ENCODE results near the gene WNT9B.

The WNT9B gene, protein sequence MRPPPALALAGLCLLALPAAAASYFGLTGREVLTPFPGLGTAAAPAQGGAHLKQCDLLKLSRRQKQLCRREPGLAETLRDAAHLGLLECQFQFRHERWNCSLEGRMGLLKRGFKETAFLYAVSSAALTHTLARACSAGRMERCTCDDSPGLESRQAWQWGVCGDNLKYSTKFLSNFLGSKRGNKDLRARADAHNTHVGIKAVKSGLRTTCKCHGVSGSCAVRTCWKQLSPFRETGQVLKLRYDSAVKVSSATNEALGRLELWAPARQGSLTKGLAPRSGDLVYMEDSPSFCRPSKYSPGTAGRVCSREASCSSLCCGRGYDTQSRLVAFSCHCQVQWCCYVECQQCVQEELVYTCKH

GRCh38 chr17:46851029-46851741 lies at the start of gene WNT9B:
Gene WNT9B, plus strand, starts transcription at chr17:46851583. Its CDS starts 56 bp downstream, at chr17:46851639.
- peak in 1 of 2 donors; percentile 15 for DNase-seq

- DNase-seq = no peak
These were observed 48.6 kb upstream of the WNT9B start for GRCh38 chr17:46802800-46803199.

- DNase-seq = no peak
These were observed 47.8 kb upstream of the WNT9B start for GRCh38 chr17:46803544-46803943.

GRCh38 chr17:46805771-46806170 lies 45.6 kb upstream of the WNT9B start:
- no peak for DNase-seq

- DNase-seq = no peak
These were observed 42.2 kb upstream of the WNT9B start for GRCh38 chr17:46809110-46809571.

DNA sequence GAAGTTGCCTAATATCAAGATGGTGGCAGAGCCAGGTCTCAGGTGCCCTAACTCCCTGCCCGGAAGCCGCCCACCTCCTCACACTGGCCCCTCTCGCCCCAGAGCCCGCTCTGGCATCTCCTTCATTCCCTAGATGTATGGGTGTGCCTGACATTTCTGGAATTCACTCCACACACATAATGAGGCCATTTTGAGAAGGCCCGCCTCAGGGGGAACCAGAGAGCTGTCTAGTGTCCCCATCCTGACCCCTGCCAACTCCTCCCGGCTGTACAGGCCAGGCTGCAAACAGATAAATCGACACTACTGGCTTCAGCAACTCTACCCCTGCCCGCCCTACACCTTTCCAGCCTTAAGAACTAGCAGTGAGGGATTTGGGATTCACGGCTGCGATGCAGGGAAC lies 40.5 kb upstream of the WNT9B start:
- DNase-seq = no peak

DNA sequence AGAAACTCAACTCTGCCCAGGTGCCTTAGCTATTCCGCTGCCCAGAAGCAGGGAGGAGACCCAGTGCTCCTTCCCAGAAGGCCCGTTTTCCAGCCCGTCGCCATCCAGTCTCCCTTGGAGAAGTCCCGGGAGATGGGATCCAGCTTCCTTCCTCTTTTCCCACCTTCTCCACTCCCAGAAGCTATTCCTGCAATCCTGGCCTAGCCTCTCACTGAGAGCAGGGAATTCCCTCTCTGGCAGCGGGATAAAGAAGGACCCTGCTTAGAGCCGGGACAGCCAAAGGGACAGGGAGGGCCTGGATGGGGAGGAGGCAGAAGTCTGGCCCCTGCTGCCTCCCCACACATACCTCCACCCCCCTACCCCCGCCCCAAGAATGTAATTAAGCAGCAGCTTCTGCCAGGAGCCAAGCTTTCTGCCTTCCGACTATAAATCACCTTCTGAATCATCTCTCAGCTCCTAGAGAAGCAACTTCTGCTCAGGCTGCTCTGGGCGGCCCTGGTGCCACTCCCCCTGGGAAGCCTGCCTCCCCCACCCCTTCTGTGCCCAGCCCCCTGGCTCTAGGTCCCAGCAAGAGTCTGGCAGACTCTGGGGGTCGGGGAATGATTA lies 39.3 kb upstream of the WNT9B start:
- DNase-seq = no peak

GRCh38 chr17:46812624-46813318 lies 38.6 kb upstream of the WNT9B start:
- DNase-seq = no peak

DNA sequence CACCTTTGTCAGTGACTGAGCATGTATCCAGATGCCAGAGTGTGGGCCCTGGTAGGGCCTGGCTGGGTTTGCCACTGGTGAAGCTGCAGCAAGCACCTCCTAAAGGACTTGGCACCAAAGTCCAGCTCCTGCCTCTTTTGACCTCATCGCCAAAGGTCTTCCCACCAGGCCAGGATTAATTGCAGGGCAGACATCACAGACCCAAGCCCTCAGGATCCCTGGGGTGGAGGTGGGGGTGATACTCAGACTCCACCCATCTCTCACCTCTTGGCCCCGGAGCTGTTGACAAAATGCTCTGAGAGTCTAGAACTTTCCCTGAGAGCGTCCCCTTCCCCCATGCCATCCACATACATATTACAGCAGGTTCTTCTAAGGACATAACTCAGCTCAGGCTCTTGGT lies 37.5 kb upstream of the WNT9B start:
- no peak for DNase-seq

GRCh38 chr17:46814446-46814845 lies 36.9 kb upstream of the WNT9B start:
- no peak for DNase-seq

DNA sequence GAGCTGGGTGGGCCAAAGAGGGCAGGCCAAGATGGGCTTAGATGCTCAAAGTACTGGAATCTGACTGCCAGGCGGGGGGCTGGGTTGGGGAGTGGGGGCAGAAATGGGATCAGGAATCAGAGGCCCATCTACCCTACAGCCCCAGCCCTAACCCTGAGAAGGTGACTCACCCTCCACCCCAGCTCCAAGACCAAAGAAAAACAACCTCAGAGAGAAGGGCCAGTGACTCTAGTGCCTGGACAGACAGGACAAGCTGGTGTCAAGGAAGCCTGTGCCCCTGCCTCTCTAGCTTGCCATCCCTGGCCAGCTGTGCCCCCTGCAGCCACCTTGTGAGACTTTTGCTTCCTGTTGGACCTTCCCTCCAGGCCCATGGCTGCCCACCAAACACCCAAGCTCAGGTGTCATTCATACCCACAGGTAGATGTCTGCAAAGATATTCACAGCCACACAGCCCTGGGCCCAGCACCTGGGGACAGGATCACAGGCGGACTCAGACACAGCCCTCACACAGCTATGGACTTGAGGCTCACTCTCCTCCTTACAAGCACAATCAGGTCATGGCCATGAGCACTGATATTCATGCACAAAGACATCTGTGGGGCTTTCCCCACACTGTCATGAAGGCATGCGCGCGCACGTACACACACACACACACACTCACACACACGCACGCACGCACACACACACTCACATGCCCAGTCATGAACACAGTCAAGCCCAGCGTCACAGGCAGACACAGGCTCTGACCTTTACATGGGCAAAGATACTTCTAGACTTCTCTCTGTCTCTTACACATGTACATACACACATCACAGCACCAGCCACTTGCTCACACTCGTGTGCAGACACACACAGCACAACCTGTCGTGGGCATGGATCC lies 35.7 kb upstream of the WNT9B start:
- no peak for DNase-seq

GRCh38 chr17:46817151-46817900 lies 34.1 kb upstream of the WNT9B start:
- no peak for DNase-seq

- DNase-seq = no peak
These were observed 33.5 kb upstream of the WNT9B start for GRCh38 chr17:46817901-46818209.

GRCh38 chr17:46818316-46818928 lies 33.0 kb upstream of the WNT9B start, which contains the start of gene WNT3:
Gene WNT3, minus strand, starts transcription at chr17:46818692. Its CDS starts 95 bp downstream, at chr17:46818597.
- peak; percentile 52 to 58 for DNase-seq

- DNase-seq = no peak
These were observed 32.2 kb upstream of the WNT9B start for GRCh38 chr17:46818929-46819859.

- no peak for DNase-seq
These were observed 31.5 kb upstream of the WNT9B start for GRCh38 chr17:46819906-46820351.

DNA sequence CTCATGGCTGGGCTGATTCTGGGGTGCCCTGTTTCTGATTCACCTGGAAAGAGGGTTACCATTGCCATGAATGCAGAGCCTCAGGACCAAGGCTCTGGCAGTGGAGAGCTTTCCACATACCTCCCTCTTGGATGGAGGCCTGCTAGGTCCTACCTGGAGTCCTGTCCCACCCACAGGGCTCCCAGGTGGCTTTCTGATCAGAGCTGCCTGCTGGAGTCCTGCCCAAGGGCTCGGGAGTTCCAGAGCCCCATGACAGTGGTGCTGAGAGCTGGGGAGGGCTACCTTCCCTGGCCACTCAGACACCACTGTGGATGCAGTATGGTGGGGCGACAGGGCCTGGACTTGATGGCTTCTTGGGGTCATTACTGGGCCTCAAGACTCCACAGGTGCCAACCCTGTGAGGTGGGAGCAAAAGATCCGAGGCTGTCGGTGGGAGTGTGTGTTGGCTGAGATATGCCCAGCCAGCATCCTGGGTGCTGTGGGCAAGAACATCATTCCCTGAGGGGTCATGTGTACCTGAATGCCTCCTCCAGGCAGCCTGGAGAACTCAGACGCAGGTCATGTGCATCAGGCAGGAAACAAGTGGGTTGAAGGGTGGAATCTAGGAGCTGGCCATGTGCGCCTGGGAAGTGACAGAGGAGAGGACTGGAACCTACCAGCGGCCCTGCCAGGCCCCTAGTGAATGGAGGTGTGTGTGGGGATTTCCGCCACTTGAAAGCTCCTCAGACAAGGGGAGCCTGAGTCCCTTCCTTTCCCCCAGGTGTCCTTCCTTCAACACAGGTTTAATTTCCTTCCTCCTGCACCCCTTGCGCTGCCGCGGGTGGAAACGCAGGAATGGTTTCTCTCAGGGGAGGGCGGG lies 30.6 kb upstream of the WNT9B start:
- no peak for DNase-seq

- DNase-seq = no peak
These were observed 29.6 kb upstream of the WNT9B start for GRCh38 chr17:46821482-46822387.
